ENCODE data around the gene PTK6.

DNA sequence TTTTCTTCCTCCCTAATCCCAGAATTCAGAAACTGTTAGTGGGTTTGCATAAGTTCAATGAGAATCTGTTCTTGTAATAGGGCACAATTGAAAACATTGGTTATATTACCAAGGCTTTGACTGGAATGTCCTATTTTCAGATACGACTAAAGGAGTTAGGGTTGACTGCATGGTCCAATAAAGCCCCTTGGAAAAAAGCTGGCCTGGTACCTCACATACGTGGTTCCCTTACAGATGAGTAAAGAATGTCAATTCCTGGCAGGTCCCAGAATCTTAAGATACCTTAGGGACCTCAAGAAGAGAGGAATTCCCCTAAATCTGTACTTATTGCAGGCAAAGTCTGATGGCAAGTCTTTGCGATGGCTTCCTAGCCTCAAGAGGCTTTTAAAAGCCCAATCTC lies 12.0 kb downstream of the PTK6 start:
- TF ChIP-seq, protein P1, sequence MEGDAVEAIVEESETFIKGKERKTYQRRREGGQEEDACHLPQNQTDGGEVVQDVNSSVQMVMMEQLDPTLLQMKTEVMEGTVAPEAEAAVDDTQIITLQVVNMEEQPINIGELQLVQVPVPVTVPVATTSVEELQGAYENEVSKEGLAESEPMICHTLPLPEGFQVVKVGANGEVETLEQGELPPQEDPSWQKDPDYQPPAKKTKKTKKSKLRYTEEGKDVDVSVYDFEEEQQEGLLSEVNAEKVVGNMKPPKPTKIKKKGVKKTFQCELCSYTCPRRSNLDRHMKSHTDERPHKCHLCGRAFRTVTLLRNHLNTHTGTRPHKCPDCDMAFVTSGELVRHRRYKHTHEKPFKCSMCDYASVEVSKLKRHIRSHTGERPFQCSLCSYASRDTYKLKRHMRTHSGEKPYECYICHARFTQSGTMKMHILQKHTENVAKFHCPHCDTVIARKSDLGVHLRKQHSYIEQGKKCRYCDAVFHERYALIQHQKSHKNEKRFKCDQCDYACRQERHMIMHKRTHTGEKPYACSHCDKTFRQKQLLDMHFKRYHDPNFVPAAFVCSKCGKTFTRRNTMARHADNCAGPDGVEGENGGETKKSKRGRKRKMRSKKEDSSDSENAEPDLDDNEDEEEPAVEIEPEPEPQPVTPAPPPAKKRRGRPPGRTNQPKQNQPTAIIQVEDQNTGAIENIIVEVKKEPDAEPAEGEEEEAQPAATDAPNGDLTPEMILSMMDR (conservative IDR thresholded peaks at IDR 0.05 in 1 of 2, IDR thresholded peaks at IDR 0.05 in 1 of 2; ENCODE audit: low read depth in 1 of 2, low read length in 2 of 2), result no peak
- TF ChIP-seq EZH2 (IDR thresholded peaks at IDR 0.05; ENCODE audit: low read length, missing control alignments), result no peak

All from fibroblast of lung (primary cell).